Urinary bladder (tissue), 4 donors: ENCODE data around the gene MPHOSPH9. TPM values are rescaled to one million over a fixed set of nuclear protein-coding genes. Genes with fewer than 3 reads are reported as not detected.
A peak's percentile ranks its signal among the peaks of the same experiment; 100 is the strongest.

Experiments used
- DNase-seq: peaks from one replicate; pipeline ENCODE4 v3.0.0-alpha.2; 2015; ENCODE audit errors: extremely low spot score
- H3K27ac ChIP-seq: one replicate; pipeline ENCODE4 v1.5.1; 2013; ENCODE audit warnings: low read depth, mild to moderate bottlenecking, moderate library complexity
- H3K36me3 ChIP-seq: one replicate; pipeline ENCODE4 v1.6.1; 2013; ENCODE audit warnings: mild to moderate bottlenecking, moderate library complexity; ENCODE audit not compliant: insufficient read depth
- H3K4me1 ChIP-seq: one replicate; pipeline ENCODE4 v1.6.1; 2013; ENCODE audit warnings: mild to moderate bottlenecking, moderate library complexity; ENCODE audit not compliant: insufficient read depth
- H3K4me3 ChIP-seq: one replicate; pipeline ENCODE4 v1.5.1; 2013; ENCODE audit warnings: low read depth, low read length
- WGBS: extraction: QIAGEN DNeasy Blood & Tissue Kit; methylation state at CpG from one replicate; pipeline ENCODE4 v1.1.7; 2013; 5-methylcytosine and 5-hydroxymethylcytosine counted together
- polyA plus RNA-seq: library from polyadenylated mRNA; stranded (reverse); fragments of 200-250 nt; gene quantifications from one replicate; pipeline ENCODE4 v1.2.3, GENCODE V29; 2013
- total RNA-seq: library from RNA; depleted of rRNA; stranded (reverse); fragments of >200 nt; gene quantifications from one replicate; pipeline ENCODE4 v1.2.3, GENCODE V29; 2014
- donor health status: healthy with polysubstance abuse.
- donor health status: healthy.

Gene MPHOSPH9
- total and polyA plus RNA-seq, 2 donors, result 6.2 to 88.8 TPM

DNA sequence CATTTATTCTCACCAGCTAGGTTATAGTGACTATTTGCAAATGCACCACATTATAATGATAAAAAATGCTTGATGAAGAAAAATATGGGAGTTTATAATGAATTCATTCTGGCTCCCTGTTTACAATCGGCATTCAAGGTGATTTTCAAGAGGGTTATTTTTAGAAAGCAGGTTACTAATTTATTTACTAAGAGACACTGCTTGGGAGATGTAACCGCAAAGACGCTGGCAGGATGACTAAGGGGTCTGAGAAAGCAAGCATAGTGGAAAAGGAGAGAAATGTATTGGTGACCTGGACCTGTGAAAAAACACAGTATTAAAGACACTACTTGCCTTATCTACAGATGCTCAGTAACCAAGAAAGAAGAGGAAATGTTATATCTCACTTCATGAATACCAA, 68.7 kb downstream of the MPHOSPH9 start:
- Histone ChIP-seq H3K4me3 (no peak overlapping the region), H3K27ac (no peak overlapping the region), H3K36me3 (peaks cover 2% of the 10 kb centered on the region), H3K4me1 (no peaks in the 10 kb centered on the region)
- no peak for DNase-seq
- 92% methylated on average over 3 of the region's 3 CpGs for WGBS

DNA sequence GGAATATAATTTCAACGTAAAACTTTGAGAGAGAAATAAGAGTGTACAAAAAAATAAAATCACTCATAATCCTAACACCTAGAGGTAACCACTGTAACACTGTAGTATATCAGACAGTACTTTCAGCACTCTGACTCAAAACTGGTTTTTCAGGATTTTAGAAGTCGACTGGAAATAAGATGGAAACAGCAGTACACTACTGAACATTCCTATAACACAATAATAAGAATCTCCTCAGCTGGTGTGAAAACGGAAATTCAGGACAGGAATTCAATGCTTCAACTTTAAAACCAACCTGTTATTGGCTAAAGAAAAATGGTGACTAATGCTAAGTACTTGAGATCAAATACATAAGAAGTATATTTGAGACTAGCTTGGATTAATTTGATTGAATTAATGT, 69.7 kb downstream of the MPHOSPH9 start:
- Histone ChIP-seq H3K4me1 (no peaks in the 10 kb centered on the region), H3K27ac (no peak overlapping the region), H3K4me3 (no peak overlapping the region), H3K36me3 (peaks cover 2% of the 10 kb centered on the region)
- DNase-seq, result no peak
- 86% methylated on average over 3 of the region's 3 CpGs for WGBS

DNA sequence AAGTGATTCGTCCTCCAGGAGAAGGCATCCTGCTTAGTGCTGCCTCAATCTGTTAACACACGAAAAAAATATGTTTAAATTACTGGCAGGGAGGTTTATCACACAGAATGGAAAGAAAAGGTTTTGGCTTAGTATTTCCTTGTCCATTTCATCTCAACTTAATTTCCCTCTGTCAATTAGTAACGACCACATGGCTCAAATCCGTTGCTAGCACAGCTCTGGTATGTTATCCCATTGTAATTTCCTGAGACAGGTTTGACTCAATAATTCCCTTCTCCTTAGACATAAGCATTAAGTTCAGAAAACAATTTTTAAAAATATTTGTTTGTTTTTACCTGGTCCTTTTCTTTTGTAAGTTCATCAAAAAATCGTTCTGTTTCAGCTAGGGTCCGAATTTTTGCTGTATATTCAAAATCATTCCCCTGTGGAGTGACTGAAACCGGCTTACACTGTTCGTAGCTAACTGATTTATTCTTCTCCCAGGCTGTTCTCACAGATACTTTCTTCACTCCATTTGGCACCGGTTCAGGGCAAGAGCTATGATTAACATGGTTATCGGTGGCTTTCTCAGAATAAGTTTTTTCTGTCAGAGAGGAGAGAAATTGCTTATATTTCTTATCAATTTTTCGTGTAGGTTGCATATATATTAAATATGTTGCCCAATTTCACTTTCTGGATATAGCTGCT, 72.0 kb downstream of the MPHOSPH9 start:
- Histone ChIP-seq H3K4me1 (no peaks in the 10 kb centered on the region), H3K27ac (no peak overlapping the region), H3K4me3 (no peak overlapping the region), H3K36me3 (peaks cover 2% of the 10 kb centered on the region)
- 86% methylated on average over 11 of the region's 11 CpGs for WGBS
- DNase-seq, result no peak

DNA sequence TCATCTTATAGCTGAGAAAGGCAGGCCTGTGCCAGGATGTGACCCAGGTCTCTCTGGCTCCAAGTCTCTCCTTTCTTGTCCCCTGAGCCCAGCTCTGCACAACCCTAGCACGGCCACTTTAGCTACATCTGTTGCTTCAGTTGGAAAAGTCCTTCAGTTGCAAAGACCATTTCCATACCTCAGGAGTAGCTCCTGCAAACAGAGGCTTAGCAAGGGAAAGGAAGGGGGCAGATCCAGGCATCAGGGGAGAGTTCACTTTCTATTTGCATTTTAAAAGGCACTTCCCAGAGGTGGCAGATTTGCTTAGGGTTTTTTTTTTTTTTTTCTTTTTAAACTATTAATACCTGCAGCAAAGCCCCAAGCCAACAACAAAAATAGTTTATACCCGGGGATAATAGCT, 79.0 kb downstream of the MPHOSPH9 start:
- 72% methylated on average over 2 of the region's 2 CpGs for WGBS
- no peaks in the 10 kb centered on the region for H3K4me1 ChIP-seq
- no peak for DNase-seq
- no peak overlapping the region for H3K4me3 ChIP-seq
- H3K27ac ChIP-seq, result no peak overlapping the region
- H3K36me3 ChIP-seq, result no peaks in the 10 kb centered on the region

DNA sequence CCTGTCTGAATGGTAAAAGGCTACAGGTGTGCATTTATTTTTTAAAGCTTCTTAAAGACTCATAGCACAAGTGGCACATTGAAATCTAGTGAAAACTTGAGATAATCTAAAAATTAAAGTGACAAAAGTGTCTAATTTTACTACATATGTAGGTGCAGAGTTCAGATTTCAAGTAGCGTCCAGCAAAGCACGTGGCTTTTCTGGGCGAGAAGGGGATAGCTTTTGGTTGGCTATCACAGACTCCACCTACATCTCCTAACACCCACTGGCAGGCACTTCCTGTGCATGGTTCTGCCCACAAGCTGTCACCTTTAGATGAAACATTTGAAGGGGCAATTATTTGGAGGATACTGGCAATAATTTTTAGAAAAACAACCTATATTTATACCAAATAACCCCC, 80.1 kb downstream of the MPHOSPH9 start:
- DNase-seq, result no peak
- Histone ChIP-seq H3K27ac (no peak overlapping the region), H3K4me1 (no peaks in the 10 kb centered on the region), H3K36me3 (no peaks in the 10 kb centered on the region), H3K4me3 (no peak overlapping the region)
- WGBS, result 85% methylated on average over 3 of the region's 3 CpGs

DNA sequence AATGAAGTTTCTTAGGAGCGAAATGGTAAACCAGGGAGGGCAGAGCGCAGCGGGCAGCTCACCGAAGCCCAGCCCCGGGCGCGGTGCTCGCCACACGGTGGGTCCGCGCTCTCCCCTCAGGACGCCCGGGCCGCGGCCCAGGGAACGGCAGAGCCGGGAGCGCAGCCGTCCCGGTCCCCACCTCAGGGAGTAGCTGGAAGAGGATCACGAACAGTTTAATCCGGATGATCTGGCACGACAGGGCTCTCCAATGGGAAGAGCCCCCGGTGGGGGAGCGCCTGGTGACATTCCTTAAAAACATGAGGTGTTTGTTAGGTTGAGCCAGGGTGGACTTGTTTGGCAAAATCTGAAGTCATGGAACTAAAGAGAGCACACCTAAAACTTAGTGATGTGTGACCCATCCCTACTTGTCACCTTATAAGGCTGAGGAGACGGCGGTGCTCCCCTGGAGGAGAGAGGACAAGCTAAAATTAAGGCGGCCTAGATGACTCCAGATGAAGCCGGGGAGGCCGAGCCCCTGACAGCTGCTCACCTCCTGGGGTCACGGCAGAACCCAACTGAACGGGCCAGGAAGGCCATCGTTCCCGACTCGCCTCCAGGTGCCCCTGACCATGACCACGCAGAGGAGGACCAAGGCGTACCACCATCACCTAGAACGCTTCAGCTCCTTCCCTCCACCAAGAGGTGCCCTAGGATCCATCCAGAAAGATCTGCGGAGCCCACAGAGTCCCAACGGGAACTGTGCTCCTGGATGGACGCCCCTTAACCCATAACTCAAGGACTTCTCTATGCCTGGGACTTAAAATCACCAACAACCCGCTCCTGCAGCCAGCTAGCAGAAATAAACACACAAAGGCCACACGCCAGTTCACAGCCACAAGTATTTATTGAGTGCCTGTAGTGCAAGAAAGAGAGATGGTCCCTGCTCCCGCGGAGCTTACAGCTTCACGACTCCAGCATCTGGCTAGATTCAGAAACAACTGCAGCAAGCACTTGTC, 81.2 kb downstream of the MPHOSPH9 start:
- no peak for DNase-seq
- no peaks in the 10 kb centered on the region for H3K36me3 ChIP-seq
- H3K27ac ChIP-seq, result peak overlapping the region; percentile 78
- H3K4me3 ChIP-seq, result peak overlapping the region; percentile 80
- H3K4me1 ChIP-seq, result no peaks in the 10 kb centered on the region
- WGBS, result 32% methylated on average over 46 of the region's 46 CpGs

DNA sequence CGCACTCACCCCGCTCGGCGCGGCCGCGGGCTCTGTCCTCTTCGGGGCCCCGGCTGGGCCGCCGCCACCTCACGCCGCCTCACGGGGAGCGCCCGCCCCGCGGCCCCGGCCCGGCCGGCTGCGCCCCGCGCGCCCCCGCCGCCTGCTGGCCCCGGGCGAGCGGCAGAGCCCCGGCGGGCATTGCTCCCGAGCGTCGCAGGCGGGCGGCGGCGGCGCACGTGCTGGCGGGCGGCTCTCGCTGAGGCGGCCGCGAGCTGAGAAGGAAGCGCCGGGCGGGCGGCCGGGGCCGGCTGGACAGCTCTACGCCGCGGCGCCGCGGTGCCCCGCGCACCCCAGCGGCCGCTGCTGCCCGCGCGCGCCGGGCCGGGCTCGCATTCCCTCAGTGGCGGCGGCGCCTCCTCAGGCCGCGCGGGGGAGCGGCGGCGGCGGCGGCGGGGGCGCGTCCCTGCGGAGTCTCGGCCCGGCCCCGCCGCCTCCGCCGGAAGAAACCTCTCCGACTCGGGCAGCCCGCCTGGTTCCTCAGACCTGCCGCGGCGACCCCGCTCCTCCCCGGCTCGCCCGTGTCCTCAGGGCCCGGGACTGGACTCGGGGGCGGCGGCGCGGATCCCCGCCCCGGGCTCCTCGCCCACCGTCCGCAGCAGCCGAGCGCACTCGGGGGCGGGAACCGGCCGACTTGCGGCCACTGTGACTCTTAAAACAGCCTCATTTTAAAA, 82.0 kb downstream of the MPHOSPH9 start, which contains the start of gene PITPNM2:
PITPNM2 (minus strand) TSS at position 347 of the 713 bp plus-strand sequence. CDS start 116,500 bp downstream, outside the sequence.
- Histone ChIP-seq H3K27ac (peak within 1 kb of the TSS; percentile 78), H3K4me3 (peak within 1 kb of the TSS; percentile 80), H3K4me1 (no peaks in the 10 kb centered on the region), H3K36me3 (no peaks in the 10 kb centered on the region)
- no peak for DNase-seq
- WGBS, result 1% methylated on average over 118 of the region's 119 CpGs

DNA sequence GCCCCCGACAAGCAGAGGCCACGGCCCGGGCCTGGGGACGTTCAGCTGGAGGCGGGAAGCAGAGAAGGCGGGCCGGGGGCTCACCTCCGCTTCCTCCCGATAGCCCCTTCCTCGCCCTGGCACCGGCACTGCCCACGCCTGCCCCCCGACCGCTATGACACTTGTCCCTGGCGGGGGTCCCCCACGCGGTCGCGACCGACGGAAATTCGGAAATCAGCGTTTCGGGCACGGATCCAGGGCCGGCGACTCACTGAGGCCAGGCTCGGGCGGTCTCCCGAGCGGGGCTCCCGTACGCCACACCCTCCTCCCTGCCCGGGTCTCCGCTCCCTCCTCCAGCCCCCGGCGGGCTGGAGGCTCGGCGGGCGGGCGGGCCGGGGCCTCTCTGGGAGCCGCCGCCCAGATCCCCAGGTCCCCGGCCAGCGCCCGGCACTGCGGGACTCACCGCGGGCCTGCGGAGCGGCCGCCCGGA, 82.6 kb downstream of the MPHOSPH9 start:
- under 1% methylated on average over 54 of the region's 54 CpGs for WGBS
- no peaks in the 10 kb centered on the region for H3K36me3 ChIP-seq
- no peaks in the 10 kb centered on the region for H3K4me1 ChIP-seq
- H3K4me3 ChIP-seq, result peak overlapping the region; percentile 80
- DNase-seq, result no peak
- peak overlapping the region; percentile 65 for H3K27ac ChIP-seq

DNA sequence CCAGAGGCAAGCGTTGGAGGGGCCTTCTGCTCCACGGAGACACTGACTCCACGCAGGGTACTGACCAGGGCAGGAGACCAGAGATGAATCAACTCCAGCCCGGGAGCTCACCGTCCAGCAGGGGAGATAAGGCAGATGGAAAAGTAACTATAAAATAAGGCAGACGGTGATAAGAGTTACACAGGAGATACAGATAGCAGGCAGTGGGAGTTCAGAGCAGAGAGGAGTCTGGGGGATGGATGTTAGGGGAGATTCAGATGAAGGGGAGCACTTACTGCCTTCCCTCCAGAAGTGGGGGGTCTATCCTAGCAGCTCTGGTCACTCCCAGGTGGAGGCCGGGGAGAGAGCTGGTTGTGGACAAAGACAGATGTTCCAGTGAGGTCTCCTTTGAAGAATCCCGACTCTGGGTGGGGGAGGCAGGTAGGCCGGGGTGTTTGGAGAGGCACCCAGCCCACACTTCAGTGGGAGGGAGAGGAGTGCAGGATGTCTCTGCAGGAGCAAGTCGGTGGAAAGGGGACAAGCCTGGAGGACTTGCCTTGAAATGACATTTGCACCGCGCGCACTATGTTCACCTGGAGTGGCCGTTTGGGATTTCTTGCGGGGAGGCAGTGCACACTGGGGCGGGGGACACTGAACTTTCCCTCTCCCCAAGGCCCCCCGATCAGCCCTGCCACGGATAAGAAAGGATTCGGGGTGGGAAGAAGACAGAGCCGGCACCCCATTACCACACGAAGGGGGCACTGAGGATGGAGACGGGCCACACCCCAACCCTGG, 83.3 kb downstream of the MPHOSPH9 start:
- Histone ChIP-seq H3K4me1 (no peaks in the 10 kb centered on the region), H3K4me3 (peak overlapping the region; percentile 80), H3K27ac (peak overlapping the region; percentile 65), H3K36me3 (no peaks in the 10 kb centered on the region)
- WGBS, result 27% methylated on average over 22 of the region's 22 CpGs
- no peak for DNase-seq

DNA sequence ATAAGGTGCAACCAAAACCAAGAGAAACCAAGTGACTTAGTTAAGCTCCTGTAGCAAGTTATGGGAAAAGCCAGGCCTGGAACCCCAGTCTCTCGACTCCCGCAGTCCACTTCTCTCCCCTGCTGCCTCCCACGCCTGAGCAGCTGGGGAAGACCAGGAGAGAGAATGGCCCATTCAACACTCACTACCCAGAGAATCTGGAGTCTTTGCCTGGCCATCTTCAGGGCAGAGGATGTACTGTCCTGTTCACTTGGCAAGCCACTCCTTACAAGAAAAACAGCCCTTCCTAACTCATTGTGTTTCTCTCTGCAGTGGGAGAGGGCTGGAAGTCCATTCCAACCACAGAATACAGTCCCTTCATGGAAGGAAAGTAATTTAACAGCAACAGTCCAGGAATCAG, 83.9 kb downstream of the MPHOSPH9 start:
- no peak for DNase-seq
- Histone ChIP-seq H3K27ac (peak overlapping the region; percentile 40), H3K36me3 (no peaks in the 10 kb centered on the region), H3K4me1 (no peaks in the 10 kb centered on the region), H3K4me3 (no peak overlapping the region)
- 81% methylated on average over 3 of the region's 3 CpGs for WGBS

DNA sequence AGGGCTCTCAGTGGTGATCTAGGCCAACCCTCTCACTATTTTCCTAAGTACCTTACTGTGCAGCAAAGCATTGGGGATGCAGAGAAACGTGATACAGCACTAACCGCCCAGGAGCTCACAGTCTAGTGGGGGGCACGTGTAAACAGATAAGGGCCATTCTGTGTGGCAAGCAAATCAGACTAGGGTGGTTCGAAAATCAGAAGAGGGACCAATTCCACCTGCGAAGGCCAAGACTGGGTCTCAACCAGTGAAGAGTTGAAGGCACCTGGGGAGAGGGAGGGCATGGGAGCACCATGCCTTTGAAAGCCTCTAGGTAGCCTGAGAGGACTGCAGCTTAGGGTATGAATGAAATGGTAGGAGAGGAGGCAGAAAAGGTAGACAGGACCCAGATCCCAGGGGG, 84.3 kb downstream of the MPHOSPH9 start:
- no peak overlapping the region for H3K4me3 ChIP-seq
- no peak for DNase-seq
- no peaks in the 10 kb centered on the region for H3K36me3 ChIP-seq
- 96% methylated on average over 5 of the region's 5 CpGs for WGBS
- H3K4me1 ChIP-seq, result no peaks in the 10 kb centered on the region
- no peak overlapping the region for H3K27ac ChIP-seq

DNA sequence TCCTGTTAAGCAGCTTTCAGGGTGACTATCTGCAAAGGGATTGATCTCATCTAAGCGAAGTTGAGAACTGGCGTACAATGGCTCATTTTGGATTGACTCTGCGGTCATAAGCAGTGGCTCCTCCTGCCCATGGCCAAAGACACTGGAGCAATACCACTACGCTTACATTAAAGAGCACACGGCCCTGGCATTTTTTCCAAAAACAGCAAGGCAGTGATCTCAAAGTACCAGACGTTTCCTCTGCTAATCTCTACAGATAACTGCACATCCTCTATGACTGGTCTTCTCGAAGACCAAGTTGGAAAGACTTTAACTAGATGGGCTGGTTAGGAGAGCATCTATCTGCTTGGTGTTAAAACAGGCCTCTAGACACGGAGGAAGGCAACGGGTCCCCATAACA, 84.7 kb downstream of the MPHOSPH9 start:
- H3K36me3 ChIP-seq, result no peaks in the 10 kb centered on the region
- no peak for DNase-seq
- 84% methylated on average over 9 of the region's 9 CpGs for WGBS

DNA sequence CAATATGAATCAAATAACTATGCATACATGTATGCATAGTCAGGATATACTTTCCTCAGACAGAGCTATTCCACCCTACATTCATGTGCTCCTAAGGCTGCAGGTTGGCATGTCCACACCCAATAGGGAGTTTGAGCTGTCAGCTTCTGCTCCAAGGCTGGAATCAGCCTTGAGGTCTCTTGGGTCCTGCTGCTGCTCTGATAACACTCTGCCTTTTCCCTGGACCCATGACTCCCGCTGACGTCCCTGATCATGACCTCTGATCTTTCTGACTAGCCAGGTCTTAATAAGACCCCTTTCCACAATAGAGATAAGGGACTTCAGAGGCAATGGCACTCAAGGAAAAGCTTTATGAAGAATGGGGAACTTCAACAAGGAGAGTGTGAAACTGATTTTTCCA, 87.7 kb downstream of the MPHOSPH9 start:
- Histone ChIP-seq H3K4me3 (no peak overlapping the region), H3K36me3 (no peaks in the 10 kb centered on the region), H3K27ac (no peak overlapping the region), H3K4me1 (no peaks in the 10 kb centered on the region)
- no peak for DNase-seq
- WGBS, result 83% methylated on average over 2 of the region's 2 CpGs

More for the DNA sequence above, 84.7 kb downstream of the MPHOSPH9 start:
- Histone ChIP-seq H3K27ac (no peak overlapping the region), H3K4me1 (no peaks in the 10 kb centered on the region), H3K4me3 (no peak overlapping the region)
